GM19463 (cell line): Measurements from ENCODE around the gene REV3L.
"Not testable (repeated sequence)": the region's sequence is repeated elsewhere in the genome, so short reads cannot be mapped to it uniquely, and the experiment has no call there.

Source experiments
- ATAC-seq: cut with Tn5 transposase; IDR thresholded peaks from one replicate; pipeline ENCODE4 v1.9.1; 2021; ENCODE audit warnings: mild to moderate bottlenecking, moderate library complexity; ENCODE audit not compliant: unreplicated experiment

The REV3L gene

DNA sequence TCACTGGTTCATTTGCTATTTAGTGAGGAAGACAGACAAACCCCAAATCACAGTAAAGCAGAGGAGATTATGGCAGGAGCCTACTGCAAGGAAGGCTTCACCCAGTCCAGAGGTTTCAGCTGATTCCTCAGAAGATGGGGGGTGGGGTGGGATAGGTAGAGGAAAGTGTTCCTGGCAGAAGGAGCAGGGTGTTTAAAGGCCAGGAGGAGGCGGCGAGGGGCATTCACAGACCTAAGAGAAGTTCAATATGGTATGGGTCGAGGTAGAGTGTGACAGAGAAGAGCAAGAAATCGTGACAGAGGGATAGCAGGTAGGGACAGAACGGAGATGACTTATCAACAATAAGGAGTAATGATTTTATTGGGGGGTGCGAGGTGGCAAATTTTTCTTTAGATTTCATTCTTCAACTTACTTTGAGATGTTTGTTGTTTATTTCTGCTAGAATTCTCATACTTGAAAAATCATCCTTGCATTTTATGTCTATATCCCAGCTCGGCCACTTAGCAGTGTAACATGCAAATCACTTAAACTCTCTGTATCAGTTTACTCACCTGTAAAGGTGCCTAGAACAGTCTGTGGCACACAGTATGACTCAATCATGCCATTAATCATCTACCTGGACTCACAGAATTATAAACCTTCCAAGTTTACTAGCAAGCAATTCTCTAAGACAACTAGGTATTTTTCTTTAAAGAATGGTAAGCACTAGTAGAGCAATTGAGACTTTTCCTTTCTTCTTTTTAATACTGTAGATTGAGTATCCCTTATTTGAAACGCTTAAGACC lies 176.7 kb downstream of the REV3L start:
- no peak for ATAC-seq

- peak; percentile 56 for ATAC-seq
These were observed 181.1 kb downstream of the REV3L start for GRCh38 chr6:111301946-111302345.

- ATAC-seq, result not testable (repeated sequence)
These were observed 181.8 kb downstream of the REV3L start for GRCh38 chr6:111300938-111301800.

- no peak for ATAC-seq
These were observed 185.2 kb downstream of the REV3L start for GRCh38 chr6:111297776-111298175.

- ATAC-seq, result no peak
These were observed 188.5 kb downstream of the REV3L start for GRCh38 chr6:111294374-111294967.

DNA sequence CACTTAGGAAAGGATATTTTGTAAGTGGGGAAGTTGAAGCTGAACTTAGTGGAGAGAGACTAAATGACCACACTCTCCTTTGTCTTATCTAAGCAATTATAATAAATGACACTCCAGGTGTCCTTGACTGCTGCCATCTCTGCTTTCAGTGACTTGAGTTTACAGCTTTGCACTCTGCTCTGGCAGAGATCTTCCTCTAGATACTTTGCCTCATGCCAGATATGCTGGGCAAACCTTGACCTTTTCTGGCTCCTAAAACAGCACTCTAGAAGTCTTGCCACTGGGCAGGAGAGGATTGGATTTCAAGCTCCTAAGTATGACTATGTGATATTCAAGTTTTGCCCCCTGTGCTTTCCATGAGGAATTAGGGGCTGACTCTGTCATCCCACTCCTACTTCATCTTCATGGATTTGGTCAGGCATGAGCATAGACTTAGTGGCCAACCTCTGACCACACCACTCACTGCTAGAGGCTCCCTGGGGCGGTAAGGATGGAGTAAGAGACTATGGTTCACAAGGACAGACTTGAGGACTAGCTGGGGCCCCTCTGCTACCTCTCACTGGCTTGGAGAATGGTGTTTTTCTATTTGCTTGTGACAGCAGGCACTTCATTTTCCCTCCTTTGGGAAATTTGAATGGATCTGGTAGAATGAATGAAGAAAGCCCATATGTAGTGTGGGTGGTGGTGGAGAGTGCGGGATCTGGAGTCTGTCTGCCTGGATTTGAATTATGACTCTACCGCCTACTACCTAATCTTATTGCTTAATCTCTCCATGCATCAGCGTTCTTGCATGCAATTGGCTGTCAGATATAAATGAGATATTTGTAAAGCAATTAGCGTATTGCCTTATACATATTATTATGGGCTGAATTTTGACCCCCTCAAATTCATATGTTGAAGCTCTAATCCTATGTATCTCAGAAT lies 191.4 kb downstream of the REV3L start:
- ATAC-seq, result peak; percentile 21

- peak; percentile 95 for ATAC-seq
These were observed 192.2 kb downstream of the REV3L start for GRCh38 chr6:111290689-111291335.

GRCh38 chr6:111284356-111284755 lies 198.7 kb downstream of the REV3L start:
- ATAC-seq, result not testable (repeated sequence)

DNA sequence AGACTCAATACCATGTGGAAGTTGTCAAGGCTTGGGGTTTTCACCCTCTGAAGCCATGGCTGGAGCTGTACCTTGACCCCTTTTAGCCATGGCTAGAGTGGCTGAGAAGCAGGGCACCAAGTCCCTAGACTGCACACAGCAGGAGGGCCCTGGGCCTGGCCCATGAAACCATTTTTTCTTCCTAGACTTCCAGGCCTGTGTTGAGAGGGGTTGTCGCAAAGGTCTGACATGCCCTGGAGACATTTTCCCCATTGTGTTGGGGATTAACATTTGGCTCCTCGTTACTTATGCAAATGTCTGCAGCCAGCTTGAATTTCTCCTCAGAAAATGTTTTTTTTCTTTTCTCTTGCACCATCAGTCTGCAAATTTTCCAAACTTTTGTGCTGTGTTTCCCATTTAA lies 199.3 kb downstream of the REV3L start:
- no peak for ATAC-seq

DNA sequence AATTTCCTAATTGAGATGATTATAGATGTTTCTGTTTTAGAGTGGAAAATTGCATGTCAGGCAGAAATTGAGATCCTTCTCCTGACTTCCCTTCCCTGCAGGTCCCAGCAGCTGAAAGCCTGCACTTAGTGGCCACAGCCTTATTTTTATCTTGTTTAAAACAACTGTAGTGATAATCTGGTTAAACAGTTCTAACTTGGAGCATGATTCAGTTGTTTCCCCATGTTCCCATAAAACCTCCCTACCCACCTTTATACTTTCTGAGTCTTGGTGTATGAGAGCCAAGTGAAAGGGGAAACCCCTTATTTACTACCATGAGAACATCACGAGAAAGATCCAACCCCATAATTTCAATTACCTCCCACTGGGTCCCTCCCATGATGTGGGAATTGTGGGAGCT lies 200.5 kb downstream of the REV3L start:
- no peak for ATAC-seq

DNA sequence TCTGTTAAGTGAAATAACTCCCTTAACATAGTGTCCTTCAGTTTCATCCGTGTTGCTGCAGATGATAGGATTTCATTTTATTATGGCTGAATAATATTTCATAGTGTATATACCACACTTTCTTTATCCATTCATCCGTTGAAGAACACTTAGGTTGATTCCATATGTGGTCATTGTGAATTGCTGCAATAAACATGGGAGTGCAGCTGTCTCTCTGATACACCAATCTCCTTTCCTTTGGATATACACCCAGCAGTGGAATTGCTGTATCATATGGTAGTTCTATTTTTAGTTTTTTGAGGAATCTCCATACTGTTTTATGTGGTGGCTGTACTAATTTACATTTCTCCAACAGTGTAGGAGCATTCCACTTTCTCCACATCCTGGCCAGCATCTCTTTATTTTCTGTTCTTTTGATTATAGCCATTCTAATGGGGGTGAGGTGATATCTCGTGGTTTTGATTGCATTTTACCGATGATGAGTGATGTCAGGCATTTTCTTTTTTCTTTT lies 202.5 kb downstream of the REV3L start:
- ATAC-seq, result no peak

- ATAC-seq, result no peak
These were observed 204.3 kb downstream of the REV3L start for GRCh38 chr6:111278731-111279130.

- no peak for ATAC-seq
These were observed 205.2 kb downstream of the REV3L start for GRCh38 chr6:111277819-111278218.

DNA sequence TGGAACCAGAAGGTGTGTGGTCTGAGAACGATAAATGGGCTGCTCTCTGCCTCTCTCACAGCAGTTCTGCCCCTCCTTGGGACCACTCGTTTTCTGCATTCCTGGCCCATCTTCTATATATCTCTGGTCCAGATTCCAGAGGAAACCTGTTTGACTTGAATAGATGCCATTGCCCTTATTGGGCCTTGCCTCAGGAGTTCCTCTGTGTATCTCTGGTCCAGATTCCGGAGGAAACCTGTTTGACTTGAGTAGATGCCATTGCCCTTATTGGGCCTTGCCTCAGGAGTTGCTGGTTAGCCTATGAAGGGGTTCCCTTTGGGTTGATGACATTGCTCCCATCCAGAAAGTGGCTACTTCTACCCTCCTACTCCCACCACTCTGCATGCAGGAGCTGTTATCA lies 206.3 kb downstream of the REV3L start:
- no peak for ATAC-seq

DNA sequence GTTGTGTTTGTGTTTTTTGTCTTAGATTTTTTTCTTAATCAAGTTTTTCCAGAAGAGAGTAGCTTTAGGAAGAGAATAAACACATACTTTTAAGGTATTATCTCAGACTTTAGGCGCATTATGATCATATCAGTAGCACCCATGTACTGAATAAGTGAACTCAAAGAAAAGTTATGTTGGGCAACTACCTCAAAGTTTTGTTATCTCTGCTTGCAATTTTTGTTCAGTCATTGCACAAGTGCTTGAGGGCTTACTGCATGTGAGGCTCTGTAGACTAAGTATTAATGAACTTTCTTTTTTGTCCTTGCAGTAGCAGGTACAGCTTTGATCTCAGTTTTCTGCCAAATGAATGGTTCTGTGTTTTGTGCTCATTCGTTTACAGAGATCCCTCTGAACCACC lies 206.7 kb downstream of the REV3L start:
- ATAC-seq, result no peak

DNA sequence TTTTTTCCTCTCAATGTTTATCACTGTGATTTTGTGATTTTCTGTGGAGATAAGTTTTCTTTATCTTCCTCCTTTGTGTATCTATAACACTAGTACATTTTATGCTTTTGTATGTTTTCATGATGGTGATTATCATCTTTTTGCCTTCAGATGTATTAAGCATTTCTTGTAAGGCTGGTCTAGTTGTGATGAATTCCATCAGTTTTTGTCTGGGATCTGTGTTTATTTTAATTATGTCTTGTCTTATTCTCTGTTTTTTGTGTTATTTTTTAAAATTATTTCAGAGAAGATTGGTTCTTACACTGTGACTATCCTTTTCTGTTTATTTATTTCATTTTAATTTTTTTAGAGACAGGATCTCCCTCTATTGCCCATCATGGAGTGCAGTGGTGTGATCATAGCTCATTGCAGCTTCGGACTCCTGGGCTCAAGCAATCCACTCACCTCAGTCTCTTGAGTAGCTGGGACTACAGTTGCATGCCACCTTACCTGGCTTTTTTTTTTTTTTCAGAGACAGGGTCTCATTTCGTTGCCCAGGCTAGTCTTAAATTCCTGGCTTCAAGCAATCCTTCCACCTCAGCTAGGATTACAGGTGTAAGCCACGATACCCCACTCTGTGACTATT lies 208.3 kb downstream of the REV3L start:
- no peak for ATAC-seq

DNA sequence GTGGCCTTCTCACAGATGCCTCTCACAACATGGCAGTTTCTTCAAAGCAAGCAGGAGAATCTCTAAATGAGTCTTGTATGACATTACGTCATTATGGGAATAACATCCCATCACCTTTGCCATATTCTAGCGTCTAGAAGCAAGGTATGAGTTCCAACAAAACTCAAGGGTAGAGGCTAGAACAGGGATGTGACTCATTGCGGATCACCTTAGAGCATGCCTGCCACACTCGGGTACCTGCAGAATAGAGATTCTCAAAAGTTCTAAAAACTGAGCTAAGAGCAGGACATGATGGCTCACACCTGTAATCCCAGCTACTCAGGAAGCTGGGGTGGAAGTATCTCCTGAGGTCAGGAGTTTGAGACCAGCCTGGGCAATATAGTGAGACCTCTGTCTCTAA lies 212.9 kb downstream of the REV3L start:
- no peak for ATAC-seq

GRCh38 chr6:111269401-111269970 lies 213.5 kb downstream of the REV3L start:
- no peak for ATAC-seq

GRCh38 chr6:111267764-111268333 lies 215.2 kb downstream of the REV3L start:
- ATAC-seq, result no peak
